ENCODE measurements around the gene SMURF2. TPM values are rescaled to one million over a fixed set of nuclear protein-coding genes. Genes with fewer than 3 reads are reported as not detected.

SMURF2 gene
- polyA plus RNA-seq, 2 of the 4 experiments (the other 2 are of a cell fraction), result 16.7 to 26.3 TPM

DNA sequence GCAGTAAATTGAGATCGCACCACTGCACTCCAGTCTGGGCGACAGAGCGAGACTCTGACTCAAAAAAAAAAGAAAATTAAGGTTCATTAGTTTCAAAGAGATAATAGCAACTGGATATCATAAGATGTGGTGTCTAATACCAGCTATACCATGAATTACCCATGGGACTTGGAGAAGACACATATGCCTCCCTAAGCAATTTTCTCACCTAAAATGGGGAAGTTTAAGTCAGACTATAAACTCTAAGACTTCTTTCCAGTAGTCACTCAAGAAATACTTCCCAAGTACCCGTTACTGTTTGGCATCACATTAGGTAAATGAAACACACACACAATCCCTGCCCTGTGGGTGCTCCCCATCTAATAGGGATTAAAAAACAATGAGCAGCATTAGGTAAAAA, 22.6 kb downstream of the SMURF2 start:
- ChIA-PET POLR2A (no interaction called here), CTCF (interaction anchor here (0.6 to 2.8 kb wide), 5 partner anchors 9 to 634 kb away, joined by 3 to 21 read pairs (median 3); no protein-coding TSS in a partner anchor)
- Histone ChIP-seq H3K27ac (no peak overlapping the region), H3K4me1 (peaks cover 22% of the 10 kb centered on the region), H3K9me3 (no peaks in the 10 kb centered on the region), H3K4me3 (no peak overlapping the region), H3K4me2 (no peak overlapping the region)
- TF ChIP-seq RARB (CRISPR knock-in tag; IDR thresholded peaks at IDR 0.05) (no peak), MAFK (IDR thresholded peaks at IDR 0.05; ENCODE audit: partially characterized antibody) (peak; percentile 28)
- FAIRE-seq (no peak), ATAC-seq (no peak), DNase-seq (ENCODE audit: low read depth in 1 of 2, low spot score in 1 of 2) (no peak)
- 99% methylated on average over 4 of the region's 4 CpGs for WGBS (ENCODE audit: missing lambda C conversion rate)

DNA sequence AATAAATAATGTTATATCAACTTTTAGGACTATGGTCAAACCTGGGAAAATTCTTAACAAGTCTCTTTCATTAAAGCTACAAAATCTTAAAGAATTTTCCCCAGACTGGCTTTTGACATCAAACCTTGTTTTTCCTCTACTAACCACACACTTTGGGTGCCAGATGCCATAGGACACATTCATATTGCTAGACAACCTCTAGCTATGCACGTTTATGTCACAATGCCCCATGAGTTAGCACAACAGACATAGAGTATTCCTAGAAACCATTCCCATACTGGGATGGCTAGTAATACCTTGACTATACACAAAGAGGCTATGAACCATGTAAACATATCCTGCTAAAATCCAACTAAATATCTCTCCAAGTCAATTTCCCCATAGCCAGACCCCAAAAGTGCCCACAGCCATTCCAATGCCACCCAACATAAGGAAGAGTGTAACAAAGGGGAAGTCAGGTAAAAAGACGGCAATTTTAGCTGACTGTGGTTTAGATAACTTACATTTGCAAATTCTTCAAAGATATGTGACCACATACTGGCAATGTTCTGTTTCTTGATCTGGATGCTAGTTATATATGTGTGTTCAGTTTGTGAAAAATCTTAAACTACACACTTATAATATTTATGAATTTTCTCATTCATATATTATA, 23.4 kb downstream of the SMURF2 start:
- 81% methylated on average over 2 of the region's 2 CpGs for WGBS (ENCODE audit: missing lambda C conversion rate)
- TF ChIP-seq FOSL2 (IDR thresholded peaks at IDR 0.05) (no peak), FOSL2 (CRISPR knock-in tag; IDR thresholded peaks at IDR 0.05) (no peak), KDM1A (IDR thresholded peaks at IDR 0.05; ENCODE audit: low read depth) (no peak), JUNB (IDR thresholded peaks at IDR 0.05) (no peak), POLR2AphosphoS2 (conservative IDR thresholded peaks at IDR 0.05; ENCODE audit: low read length) (no peak), ZNF302 (CRISPR knock-in tag; IDR thresholded peaks at IDR 0.05) (no peak), CHD2 (IDR thresholded peaks at IDR 0.05; ENCODE audit: low read length, partially characterized antibody) (no peak), MAZ (IDR thresholded peaks at IDR 0.05; ENCODE audit: borderline replicate concordance, low read depth, low read length) (no peak), HOXA7 (CRISPR knock-in tag; IDR thresholded peaks at IDR 0.05) (no peak), ZC3H11A (IDR thresholded peaks at IDR 0.05) (no peak), HOXB13 (CRISPR knock-in tag; IDR thresholded peaks at IDR 0.05; ENCODE audit: low read depth) (no peak)
- TF ChIP-seq, protein P1, sequence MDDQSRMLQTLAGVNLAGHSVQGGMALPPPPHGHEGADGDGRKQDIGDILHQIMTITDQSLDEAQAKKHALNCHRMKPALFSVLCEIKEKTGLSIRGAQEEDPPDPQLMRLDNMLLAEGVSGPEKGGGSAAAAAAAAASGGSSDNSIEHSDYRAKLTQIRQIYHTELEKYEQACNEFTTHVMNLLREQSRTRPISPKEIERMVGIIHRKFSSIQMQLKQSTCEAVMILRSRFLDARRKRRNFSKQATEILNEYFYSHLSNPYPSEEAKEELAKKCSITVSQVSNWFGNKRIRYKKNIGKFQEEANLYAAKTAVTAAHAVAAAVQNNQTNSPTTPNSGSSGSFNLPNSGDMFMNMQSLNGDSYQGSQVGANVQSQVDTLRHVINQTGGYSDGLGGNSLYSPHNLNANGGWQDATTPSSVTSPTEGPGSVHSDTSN (IDR thresholded peaks at IDR 0.05), result no peak
- TF ChIP-seq, protein P2, sequence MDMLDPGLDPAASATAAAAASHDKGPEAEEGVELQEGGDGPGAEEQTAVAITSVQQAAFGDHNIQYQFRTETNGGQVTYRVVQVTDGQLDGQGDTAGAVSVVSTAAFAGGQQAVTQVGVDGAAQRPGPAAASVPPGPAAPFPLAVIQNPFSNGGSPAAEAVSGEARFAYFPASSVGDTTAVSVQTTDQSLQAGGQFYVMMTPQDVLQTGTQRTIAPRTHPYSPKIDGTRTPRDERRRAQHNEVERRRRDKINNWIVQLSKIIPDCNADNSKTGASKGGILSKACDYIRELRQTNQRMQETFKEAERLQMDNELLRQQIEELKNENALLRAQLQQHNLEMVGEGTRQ (IDR thresholded peaks at IDR 0.05), result no peak
- TF ChIP-seq, protein P3, sequence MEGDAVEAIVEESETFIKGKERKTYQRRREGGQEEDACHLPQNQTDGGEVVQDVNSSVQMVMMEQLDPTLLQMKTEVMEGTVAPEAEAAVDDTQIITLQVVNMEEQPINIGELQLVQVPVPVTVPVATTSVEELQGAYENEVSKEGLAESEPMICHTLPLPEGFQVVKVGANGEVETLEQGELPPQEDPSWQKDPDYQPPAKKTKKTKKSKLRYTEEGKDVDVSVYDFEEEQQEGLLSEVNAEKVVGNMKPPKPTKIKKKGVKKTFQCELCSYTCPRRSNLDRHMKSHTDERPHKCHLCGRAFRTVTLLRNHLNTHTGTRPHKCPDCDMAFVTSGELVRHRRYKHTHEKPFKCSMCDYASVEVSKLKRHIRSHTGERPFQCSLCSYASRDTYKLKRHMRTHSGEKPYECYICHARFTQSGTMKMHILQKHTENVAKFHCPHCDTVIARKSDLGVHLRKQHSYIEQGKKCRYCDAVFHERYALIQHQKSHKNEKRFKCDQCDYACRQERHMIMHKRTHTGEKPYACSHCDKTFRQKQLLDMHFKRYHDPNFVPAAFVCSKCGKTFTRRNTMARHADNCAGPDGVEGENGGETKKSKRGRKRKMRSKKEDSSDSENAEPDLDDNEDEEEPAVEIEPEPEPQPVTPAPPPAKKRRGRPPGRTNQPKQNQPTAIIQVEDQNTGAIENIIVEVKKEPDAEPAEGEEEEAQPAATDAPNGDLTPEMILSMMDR (IDR thresholded peaks at IDR 0.05), result no peak
- TF ChIP-seq, protein P4, sequence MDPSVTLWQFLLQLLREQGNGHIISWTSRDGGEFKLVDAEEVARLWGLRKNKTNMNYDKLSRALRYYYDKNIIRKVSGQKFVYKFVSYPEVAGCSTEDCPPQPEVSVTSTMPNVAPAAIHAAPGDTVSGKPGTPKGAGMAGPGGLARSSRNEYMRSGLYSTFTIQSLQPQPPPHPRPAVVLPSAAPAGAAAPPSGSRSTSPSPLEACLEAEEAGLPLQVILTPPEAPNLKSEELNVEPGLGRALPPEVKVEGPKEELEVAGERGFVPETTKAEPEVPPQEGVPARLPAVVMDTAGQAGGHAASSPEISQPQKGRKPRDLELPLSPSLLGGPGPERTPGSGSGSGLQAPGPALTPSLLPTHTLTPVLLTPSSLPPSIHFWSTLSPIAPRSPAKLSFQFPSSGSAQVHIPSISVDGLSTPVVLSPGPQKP (IDR thresholded peaks at IDR 0.05; ENCODE audit: low read depth, low read length), result no peak
- no peak overlapping the region for H3K27ac ChIP-seq
- CTCF ChIA-PET, result interaction anchor here (0.6 to 2.8 kb wide), 7 partner anchors 8 to 633 kb away, joined by 3 to 21 read pairs (median 3); no protein-coding TSS in a partner anchor
- FAIRE-seq (no peak), DNase-seq (ENCODE audit: low read depth in 1 of 2, low spot score in 1 of 2) (no peak), ATAC-seq (0 out of 6 replicates have a peak, but pooled peaks of 1 of the 2 experiments have one; percentile 10)
- peaks cover 22% of the 10 kb centered on the region for H3K4me1 ChIP-seq
- no peak overlapping the region for H3K4me2 ChIP-seq
- no peak overlapping the region for H3K4me3 ChIP-seq
- POLR2A ChIA-PET, result no interaction called here
- H3K9me3 ChIP-seq, result no peaks in the 10 kb centered on the region
